Upper lobe of right lung (tissue), 1 donor: Measurements from ENCODE around the gene SRP14. TPM values are rescaled to one million over a fixed set of nuclear protein-coding genes. Genes with fewer than 3 reads are reported as not detected.
"Not testable (repeated sequence)": the region's sequence is repeated elsewhere in the genome, so short reads cannot be mapped to it uniquely, and the experiment has no call there.

Source experiments
- ATAC-seq: fragments of 200-7000 bp; cut with Tn5 transposase; one replicate; pipeline ENCODE4 v1.9.1; 2020; ENCODE audit warnings: mild to moderate bottlenecking, moderate library complexity
- DNase-seq: peaks from one replicate; pipeline ENCODE4 v3.0.0-alpha.2; 2020
- H3K27ac ChIP-seq: fragments of 200-600 bp; one replicate; pipeline ENCODE4 v1.8.0; 2022
- H3K27me3 ChIP-seq: fragments of 200-600 bp; one replicate; pipeline ENCODE4 v1.8.0; 2022; ENCODE audit warnings: mild to moderate bottlenecking
- H3K36me3 ChIP-seq: fragments of 200-600 bp; one replicate; pipeline ENCODE4 v1.8.0; 2022
- H3K4me1 ChIP-seq: fragments of 200-600 bp; one replicate; pipeline ENCODE4 v1.8.0; 2022
- H3K4me3 ChIP-seq: fragments of 200-600 bp; one replicate; pipeline ENCODE4 v1.8.0; 2022; ENCODE audit warnings: mild to moderate bottlenecking
- H3K9me3 ChIP-seq: fragments of 200-600 bp; one replicate; pipeline ENCODE4 v1.8.0; 2022
- intact Hi-C: fragments of 100-400 bp; cut with DNase I; formaldehyde crosslinking; loops from one replicate; pipeline ENCODE4 v1.11.0; 2022
- total RNA-seq: library from RNA; stranded (reverse); fragmentation: NEBNext Ultra II Directional; extraction: Animal tissue kit (Norgen Biotek cat#: 25700); gene quantifications from one replicate; pipeline ENCODE4 v1.2.1, GENCODE V29; 2021
- TF ChIP-seq, protein P1 (sequence below): fragments of 200-600 bp; IDR thresholded peaks from one replicate; pipeline ENCODE4 v1.8.0; 2022; ENCODE audit warnings: antibody characterized with exemption
- donor health status: DM: no; HTN: yes; CAD: no; lungs with severe emphysema.

The SRP14 gene
- total RNA-seq, 1 donor from 2014 or later: 132 TPM

GRCh38 chr15:39997031-39997430, 42.0 kb downstream of the SRP14 start:
- Histone ChIP-seq H3K36me3 (peaks cover 76% of the 10 kb centered on the region), H3K4me3 (no peak overlapping the region), H3K27ac (no peak overlapping the region), H3K4me1 (no peaks in the 10 kb centered on the region), H3K27me3 (no peaks in the 10 kb centered on the region), H3K9me3 (no peaks in the 10 kb centered on the region)
- intact Hi-C loops: no loop called here
- ATAC-seq (no peak), DNase-seq (no peak)
- TF ChIP-seq, protein P1, sequence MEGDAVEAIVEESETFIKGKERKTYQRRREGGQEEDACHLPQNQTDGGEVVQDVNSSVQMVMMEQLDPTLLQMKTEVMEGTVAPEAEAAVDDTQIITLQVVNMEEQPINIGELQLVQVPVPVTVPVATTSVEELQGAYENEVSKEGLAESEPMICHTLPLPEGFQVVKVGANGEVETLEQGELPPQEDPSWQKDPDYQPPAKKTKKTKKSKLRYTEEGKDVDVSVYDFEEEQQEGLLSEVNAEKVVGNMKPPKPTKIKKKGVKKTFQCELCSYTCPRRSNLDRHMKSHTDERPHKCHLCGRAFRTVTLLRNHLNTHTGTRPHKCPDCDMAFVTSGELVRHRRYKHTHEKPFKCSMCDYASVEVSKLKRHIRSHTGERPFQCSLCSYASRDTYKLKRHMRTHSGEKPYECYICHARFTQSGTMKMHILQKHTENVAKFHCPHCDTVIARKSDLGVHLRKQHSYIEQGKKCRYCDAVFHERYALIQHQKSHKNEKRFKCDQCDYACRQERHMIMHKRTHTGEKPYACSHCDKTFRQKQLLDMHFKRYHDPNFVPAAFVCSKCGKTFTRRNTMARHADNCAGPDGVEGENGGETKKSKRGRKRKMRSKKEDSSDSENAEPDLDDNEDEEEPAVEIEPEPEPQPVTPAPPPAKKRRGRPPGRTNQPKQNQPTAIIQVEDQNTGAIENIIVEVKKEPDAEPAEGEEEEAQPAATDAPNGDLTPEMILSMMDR: no peak

DNA sequence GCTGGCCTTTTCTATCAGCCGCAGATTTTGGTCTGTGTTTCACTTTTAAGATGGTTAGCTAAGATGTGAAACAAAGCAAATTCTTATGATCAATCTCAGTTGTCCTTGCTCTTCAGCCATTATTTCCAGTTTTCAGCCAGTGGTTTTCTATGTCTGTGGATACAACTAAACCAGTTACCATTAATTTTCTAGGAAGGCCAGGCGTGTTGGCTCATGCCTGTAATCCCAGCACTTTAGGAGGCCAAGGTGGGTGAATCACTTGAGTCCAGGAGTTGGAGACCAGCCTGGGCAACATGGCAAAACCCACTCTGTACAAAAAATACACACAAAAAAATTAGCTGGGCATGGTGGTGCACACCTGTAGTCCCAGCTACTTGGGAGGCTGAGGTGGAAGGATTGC, 42.8 kb downstream of the SRP14 start:
- H3K27ac ChIP-seq, H3K9me3 ChIP-seq, ATAC-seq, H3K27me3 ChIP-seq, DNase-seq, intact Hi-C loops, H3K4me3 ChIP-seq, H3K4me1 ChIP-seq: not testable (repeated sequence)
- H3K36me3 ChIP-seq: peaks cover 76% of the 10 kb centered on the region

GRCh38 chr15:39992953-39993352, 46.0 kb downstream of the SRP14 start:
- H3K27me3 ChIP-seq, DNase-seq, H3K4me1 ChIP-seq, H3K27ac ChIP-seq, H3K4me3 ChIP-seq, intact Hi-C loops, ATAC-seq, H3K9me3 ChIP-seq: not testable (repeated sequence)
- H3K36me3 ChIP-seq: peaks cover 95% of the 10 kb centered on the region

- intact Hi-C loops: no loop called here
- DNase-seq: no peak
- TF ChIP-seq, protein P1: no peak
- Histone ChIP-seq H3K4me1 (no peaks in the 10 kb centered on the region), H3K27me3 (no peaks in the 10 kb centered on the region), H3K9me3 (no peaks in the 10 kb centered on the region), H3K4me3 (no peak overlapping the region), H3K36me3 (peaks cover 95% of the 10 kb centered on the region), H3K27ac (no peak overlapping the region)
- no peak for ATAC-seq
These were observed 48.3 kb downstream of the SRP14 start for GRCh38 chr15:39990706-39991105.

DNA sequence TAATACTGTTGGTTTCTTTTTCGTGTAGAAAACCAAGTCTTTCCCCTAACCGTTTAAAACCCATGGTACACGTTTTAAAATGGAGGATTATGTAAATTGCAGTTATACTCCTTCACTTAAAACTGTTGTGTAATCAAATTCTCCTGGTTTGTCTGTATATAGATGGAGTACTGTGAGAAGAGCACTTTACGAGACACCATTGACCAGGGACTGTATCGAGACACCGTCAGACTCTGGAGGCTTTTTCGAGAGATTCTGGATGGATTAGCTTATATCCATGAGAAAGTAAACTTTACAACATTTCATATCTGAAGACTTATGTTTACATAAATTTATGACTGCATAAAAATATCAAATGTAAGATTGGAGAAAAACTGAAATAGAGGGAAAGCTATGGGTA, 51.2 kb downstream of the SRP14 start:
- ATAC-seq: no peak
- intact Hi-C loops: no loop called here
- Histone ChIP-seq H3K27me3 (no peaks in the 10 kb centered on the region), H3K9me3 (no peaks in the 10 kb centered on the region), H3K27ac (no peak overlapping the region), H3K36me3 (peaks cover 72% of the 10 kb centered on the region), H3K4me3 (no peak overlapping the region), H3K4me1 (no peaks in the 10 kb centered on the region)
- TF ChIP-seq, protein P1: no peak
- no peak for DNase-seq

Other genes with a start within 250 kb of the SRP14 start
- gene GPR176, start 118.9 kb downstream of the SRP14 start, total RNA-seq: 4.6 TPM
- 34.7 TPM for gene EIF2AK4, start 105.1 kb downstream of the SRP14 start, total RNA-seq
- gene BMF, start 69.7 kb upstream of the SRP14 start, total RNA-seq: 15.4 TPM
- 1.8 TPM for gene BUB1B, start 121.9 kb upstream of the SRP14 start, total RNA-seq
- 5.7 TPM for gene PAK6, start 199.9 kb upstream of the SRP14 start, total RNA-seq
- gene ANKRD63, start 243.9 kb upstream of the SRP14 start, total RNA-seq: not detected